ENCODE data around the gene FMO3.

FMO3 gene

GRCh38 chr1:171090604-171091003 is at the start of gene FMO3:
Gene FMO3 (plus strand): TSS chr1:171090905. CDS start chr1:171092659, 1,754 bp downstream.
- no peak for DNase-seq (ENCODE audit: low read depth)

DNA sequence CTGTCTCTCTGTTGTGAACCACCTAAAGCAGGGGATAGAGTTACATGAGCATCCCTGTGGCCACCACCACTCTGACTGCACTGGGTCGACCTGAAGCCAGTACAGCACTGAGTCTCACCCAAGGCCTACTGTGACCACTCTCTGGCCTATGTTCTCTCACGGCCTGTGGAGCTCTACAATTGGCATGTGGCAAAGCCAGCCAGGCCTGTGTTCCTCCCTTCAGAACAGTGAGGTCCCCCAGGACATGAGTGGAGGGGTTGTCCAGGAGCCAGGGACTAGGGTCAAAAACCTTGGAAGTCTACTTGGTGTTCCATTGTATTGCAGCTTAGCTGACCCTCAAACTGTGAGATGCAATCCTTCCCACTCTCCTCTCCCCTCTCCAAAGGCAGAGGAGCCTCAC is 42.7 kb upstream of the FMO3 start:
- no peak for DNase-seq (ENCODE audit: low read depth)

GRCh38 chr1:171052977-171053376 is 37.7 kb upstream of the FMO3 start:
- no peak for DNase-seq (ENCODE audit: low read depth)

DNA sequence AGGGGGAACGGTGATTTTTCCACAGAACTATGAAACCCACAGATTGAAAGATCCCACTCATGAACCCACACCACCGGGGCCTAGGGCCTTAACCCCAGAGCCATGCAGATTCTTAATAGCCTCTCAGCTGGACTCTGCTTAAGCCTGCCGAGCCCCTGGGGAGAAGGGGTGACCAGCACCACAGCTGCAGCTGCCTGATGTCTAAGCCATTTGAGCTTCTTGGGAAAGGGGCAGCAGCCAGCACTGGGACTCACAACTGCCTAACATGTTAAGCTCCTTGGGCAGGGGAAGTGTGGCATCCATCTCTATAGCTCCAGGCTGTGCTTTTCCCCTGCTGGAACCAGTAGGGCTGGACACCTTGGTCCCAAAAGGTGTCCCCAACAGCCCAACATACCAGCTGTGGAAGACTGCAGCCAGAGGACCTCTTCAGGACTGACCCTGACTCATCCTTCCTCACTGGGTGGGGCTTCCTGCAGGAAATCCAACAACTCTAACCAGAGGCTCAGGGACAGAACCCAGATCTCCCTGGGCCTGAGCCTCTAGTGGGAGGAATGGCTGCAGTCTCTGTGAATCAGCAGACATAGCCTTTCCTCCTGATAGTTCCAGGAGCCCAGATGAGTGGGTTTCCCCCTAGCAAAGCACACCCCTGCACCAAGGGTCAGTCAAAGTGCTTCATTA is 34.6 kb upstream of the FMO3 start:
- DNase-seq (ENCODE audit: low read depth) = no peak

- DNase-seq (ENCODE audit: low read depth) = no peak
These were observed 29.1 kb upstream of the FMO3 start for GRCh38 chr1:171061425-171062143.

- no peak for DNase-seq (ENCODE audit: low read depth)
These were observed 27.8 kb upstream of the FMO3 start for GRCh38 chr1:171062902-171063301.

- DNase-seq (ENCODE audit: low read depth) = no peak
These were observed 15.7 kb upstream of the FMO3 start for GRCh38 chr1:171075041-171075440.

- DNase-seq (ENCODE audit: low read depth) = no peak
These were observed 9.4 kb upstream of the FMO3 start for GRCh38 chr1:171081314-171081753.

DNA sequence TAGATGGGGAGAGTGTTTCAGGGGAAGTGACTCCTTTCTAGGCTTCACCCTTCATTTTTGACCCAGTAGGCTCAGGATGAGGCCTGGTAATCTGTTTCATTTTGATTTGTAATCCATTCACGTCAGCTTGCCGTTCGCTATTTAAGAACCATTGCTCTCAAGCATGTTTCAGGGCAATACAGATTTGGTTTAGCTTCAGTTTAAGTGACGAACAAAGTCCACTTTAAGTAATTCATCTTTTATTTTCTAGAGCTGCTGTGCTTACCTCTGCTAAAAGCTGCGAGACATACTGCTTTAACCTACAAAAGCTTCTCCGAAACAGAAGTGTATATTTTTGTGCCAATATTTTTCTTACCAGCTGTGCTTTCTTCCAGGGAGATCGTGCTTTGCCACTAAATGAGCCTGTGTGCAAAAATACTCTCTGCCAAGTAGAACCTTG is 8.9 kb upstream of the FMO3 start:
- no peak for DNase-seq (ENCODE audit: low read depth)

DNA sequence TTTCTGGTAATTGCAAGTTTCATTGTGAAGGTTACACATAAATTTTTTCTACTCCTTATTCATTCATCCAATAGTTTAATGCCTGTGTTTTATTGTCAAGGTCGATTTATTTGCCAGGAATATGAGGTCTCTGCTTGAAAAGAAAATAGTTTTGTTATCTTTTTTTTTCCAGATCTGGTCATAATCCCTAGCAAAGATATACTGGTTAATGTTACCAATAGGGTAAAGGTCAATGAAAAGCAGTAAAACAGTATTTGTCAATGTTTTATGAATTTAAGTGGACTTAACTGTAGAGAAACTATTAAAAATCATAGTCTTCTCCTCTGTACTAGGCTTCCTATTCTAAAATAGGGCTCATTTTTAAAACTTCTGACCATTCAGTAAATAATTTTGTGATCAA is 8.1 kb upstream of the FMO3 start:
- DNase-seq (ENCODE audit: low read depth) = no peak

DNA sequence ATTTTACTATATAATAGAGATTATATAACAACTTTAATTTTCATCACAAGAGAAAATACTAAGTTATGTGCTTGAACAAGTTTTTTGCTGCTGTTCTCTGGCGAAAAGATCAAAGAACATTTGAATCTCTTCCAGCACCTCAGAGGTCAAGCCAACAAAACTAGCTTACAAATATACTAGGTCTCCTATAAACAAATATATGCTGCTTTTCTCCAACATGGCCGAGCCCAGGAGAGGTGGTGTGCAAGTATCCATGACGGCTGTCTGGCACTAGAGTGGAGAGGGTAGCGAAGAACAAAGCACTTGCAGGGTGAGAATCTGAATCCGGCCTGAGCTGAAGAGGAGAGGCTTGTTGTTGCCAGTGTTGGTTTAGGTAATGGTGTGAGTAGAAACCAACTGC is 7.5 kb upstream of the FMO3 start:
- no peak for DNase-seq (ENCODE audit: low read depth)

- DNase-seq (ENCODE audit: low read depth) = no peak
These were observed 6.6 kb upstream of the FMO3 start for GRCh38 chr1:171084091-171084490.

- DNase-seq (ENCODE audit: low read depth) = no peak
These were observed 5.8 kb upstream of the FMO3 start for GRCh38 chr1:171084870-171085269.

DNA sequence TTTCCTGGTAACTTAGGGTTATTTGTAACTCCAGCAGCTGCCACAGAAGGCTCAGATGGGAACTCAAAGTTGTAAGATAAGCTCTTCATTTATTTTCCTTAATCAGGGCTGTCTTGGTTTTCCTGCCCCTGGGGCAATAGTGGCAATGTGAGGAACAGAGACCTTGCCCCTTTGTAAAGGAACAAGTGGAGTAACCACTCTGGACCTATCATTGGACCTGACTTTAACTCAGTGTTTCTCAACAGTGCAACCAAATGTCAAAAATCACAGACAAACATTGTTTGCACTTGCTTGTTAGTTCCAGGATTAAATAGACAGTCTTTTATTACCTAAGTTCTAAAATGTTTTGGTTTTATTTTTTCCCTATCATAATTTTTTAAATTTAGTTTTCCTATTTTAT is 2.8 kb upstream of the FMO3 start:
- DNase-seq (ENCODE audit: low read depth) = no peak

DNA sequence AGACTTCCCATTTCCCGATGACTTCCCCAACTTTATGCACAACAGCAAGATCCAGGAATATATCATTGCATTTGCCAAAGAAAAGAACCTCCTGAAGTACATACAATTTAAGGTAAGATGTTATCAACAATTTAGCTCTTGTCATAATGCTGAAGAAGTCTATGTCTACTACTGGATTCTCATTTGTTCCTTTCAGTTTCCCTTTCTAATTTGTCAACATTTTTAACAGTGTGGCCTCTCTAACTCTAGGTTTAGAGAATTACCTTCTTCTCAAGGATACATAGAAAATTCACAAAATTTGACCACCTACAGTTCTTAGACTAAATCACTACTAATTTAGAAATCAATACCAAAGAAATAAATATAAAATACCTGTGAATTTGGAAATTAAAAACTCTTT is 13.2 kb downstream of the FMO3 start:
- DNase-seq (ENCODE audit: low read depth) = no peak

DNA sequence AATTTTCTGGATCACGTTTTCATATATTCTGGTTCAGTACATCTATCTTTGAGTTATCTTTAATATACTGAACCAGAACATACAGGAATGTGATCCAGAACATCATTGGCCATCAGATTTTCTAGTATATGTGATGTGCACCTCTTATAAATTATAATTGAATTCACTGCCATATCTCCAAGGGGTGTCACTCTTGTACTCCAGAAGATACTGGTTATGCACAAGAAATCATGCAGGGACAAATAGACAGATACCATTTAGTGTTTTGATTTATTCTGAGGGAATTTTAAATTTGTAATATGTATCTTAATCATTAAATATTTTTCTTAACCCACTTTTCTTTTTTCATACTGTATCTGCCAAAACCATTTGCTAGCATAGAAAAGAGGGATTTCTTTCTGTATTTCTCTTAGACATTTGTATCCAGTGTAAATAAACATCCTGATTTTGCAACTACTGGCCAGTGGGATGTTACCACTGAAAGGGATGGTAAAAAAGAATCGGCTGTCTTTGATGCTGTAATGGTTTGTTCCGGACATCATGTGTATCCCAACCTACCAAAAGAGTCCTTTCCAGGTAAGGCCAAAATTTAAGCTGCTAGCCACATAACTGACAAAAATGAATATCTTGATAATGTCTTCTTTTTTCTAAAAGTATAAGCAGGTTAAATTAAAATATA is 16.7 kb downstream of the FMO3 start:
- DNase-seq (ENCODE audit: low read depth) = no peak

DNA sequence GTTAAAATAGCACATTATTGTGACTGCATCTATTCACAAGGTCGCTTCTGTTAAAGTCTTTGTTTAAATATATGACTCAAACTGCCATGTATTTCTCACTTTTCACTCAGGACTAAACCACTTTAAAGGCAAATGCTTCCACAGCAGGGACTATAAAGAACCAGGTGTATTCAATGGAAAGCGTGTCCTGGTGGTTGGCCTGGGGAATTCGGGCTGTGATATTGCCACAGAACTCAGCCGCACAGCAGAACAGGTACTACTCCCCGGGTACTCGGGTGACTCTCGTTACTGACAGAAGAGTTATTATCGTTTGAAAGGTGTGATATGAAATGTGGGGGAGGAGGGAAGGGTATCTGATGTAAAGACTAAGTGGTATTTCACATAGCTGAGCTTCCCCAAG is 17.3 kb downstream of the FMO3 start:
- no peak for DNase-seq (ENCODE audit: low read depth)

DNA sequence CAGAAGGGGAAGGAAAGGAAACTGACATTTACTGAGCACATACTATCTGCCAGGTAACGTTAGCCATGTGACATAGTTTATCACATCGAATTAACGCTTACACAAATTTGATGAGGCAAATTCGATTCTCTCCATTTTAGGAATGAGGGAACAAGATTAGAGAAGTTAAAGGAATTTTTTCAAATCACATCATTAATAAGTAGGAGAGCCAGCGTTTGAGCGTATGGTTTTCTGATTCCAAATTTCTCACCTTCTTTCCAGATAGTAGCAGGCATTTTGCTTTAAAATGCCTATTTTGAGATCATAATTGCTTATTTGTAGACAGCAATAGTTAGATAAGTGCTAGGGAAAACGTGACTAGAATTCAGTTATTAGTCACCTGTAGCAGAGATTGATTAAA is 19.3 kb downstream of the FMO3 start:
- no peak for DNase-seq (ENCODE audit: low read depth)

DNA sequence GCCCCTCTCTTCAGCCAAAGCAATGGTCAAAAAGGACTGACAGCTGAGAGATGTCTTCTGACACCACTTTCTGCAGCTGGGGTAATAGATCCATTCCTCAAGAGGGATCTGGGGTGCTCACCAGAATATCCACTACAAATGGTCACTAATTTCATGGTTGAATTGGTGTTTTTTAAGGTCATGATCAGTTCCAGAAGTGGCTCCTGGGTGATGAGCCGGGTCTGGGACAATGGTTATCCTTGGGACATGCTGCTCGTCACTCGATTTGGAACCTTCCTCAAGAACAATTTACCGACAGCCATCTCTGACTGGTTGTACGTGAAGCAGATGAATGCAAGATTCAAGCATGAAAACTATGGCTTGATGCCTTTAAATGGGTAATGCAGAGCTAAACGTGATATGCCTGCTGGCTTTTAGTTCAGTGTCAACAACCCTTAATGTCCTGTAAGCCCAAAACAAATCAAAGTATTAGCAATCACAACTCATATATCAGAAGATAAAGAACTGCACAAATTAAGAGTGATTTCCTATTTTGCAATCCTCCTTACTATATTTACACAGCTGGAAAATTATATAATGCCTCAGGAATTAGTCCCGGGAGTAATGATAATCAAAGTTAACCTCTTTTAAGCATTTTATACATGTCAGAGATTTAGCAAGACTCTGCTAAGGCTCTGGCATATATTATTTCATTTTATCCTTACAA is 20.1 kb downstream of the FMO3 start:
- no peak for DNase-seq (ENCODE audit: low read depth)

GRCh38 chr1:171112119-171112518 is 21.4 kb downstream of the FMO3 start:
- DNase-seq (ENCODE audit: low read depth) = no peak

- DNase-seq (ENCODE audit: low read depth) = no peak
These were observed 22.7 kb downstream of the FMO3 start for GRCh38 chr1:171113382-171113781.

GRCh38 chr1:171115280-171115897 is 24.7 kb downstream of the FMO3 start:
- DNase-seq (ENCODE audit: low read depth) = no peak
